Left ventricle myocardium inferior (tissue), 1 donor: ENCODE results near the gene LIG4. TPM values are rescaled to one million over a fixed set of nuclear protein-coding genes. Genes with fewer than 3 reads are reported as not detected.

Source experiments
- DNase-seq: peaks from one replicate; pipeline ENCODE4 v3.0.0-alpha.2; 2020
- H3K27ac ChIP-seq: fragments of 200-600 bp; replicated peaks from 2 replicates; pipeline ENCODE4 v1.8.0; 2021
- H3K27me3 ChIP-seq: fragments of 200-600 bp; 2 replicates; pipeline ENCODE4 v1.8.0; 2021; ENCODE audit warnings: low read depth
- H3K36me3 ChIP-seq: fragments of 200-600 bp; 2 replicates; pipeline ENCODE4 v1.8.0; 2021
- H3K4me1 ChIP-seq: fragments of 200-600 bp; 2 replicates; pipeline ENCODE4 v1.8.0; 2021
- H3K4me3 ChIP-seq: fragments of 200-600 bp; 2 replicates; pipeline ENCODE4 v1.8.0; 2021; ENCODE audit warnings: mild to moderate bottlenecking, moderate library complexity
- H3K9me3 ChIP-seq: fragments of 200-600 bp; replicated peaks from 2 replicates; pipeline ENCODE4 v1.8.0; 2021
- intact Hi-C: fragments of 100-400 bp; cut with micrococcal nuclease; formaldehyde crosslinking; loops from one replicate; pipeline ENCODE4 v1.11.0; 2022
- total RNA-seq: library from RNA; stranded (reverse); fragmentation: NEBNext Ultra II Directional; extraction: Animal tissue kit (Norgen Biotek cat#: 25700); gene quantifications from one replicate; pipeline ENCODE4 v1.2.1, GENCODE V29; 2021
- TF ChIP-seq, protein P1 (sequence below): fragments of 200-600 bp; IDR thresholded peaks from 2 replicates; pipeline ENCODE4 v1.8.0; 2021; ENCODE audit warnings: antibody characterized with exemption, mild to moderate bottlenecking, borderline replicate concordance
- donor health status: DM: no; HTN: yes; CAD: no; lungs with severe emphysema.

Gene LIG4
- total RNA-seq, 1 donor from 2014 or later = 8.1 TPM

GRCh38 chr13:108176685-108177274 is 38.6 kb downstream of the LIG4 start:
- TF ChIP-seq, protein P1, sequence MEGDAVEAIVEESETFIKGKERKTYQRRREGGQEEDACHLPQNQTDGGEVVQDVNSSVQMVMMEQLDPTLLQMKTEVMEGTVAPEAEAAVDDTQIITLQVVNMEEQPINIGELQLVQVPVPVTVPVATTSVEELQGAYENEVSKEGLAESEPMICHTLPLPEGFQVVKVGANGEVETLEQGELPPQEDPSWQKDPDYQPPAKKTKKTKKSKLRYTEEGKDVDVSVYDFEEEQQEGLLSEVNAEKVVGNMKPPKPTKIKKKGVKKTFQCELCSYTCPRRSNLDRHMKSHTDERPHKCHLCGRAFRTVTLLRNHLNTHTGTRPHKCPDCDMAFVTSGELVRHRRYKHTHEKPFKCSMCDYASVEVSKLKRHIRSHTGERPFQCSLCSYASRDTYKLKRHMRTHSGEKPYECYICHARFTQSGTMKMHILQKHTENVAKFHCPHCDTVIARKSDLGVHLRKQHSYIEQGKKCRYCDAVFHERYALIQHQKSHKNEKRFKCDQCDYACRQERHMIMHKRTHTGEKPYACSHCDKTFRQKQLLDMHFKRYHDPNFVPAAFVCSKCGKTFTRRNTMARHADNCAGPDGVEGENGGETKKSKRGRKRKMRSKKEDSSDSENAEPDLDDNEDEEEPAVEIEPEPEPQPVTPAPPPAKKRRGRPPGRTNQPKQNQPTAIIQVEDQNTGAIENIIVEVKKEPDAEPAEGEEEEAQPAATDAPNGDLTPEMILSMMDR = peak; percentile 38
- DNase-seq = no peak
- no peak overlapping the region for H3K4me3 ChIP-seq
- intact Hi-C loops = no loop called here
- peaks cover 33% of the 10 kb centered on the region for H3K9me3 ChIP-seq
- no peaks in the 10 kb centered on the region for H3K27me3 ChIP-seq
- no peak overlapping the region for H3K27ac ChIP-seq
- no peaks in the 10 kb centered on the region for H3K4me1 ChIP-seq
- no peaks in the 10 kb centered on the region for H3K36me3 ChIP-seq

- H3K36me3 ChIP-seq = no peaks in the 10 kb centered on the region
- no peak overlapping the region for H3K4me3 ChIP-seq
- no peaks in the 10 kb centered on the region for H3K4me1 ChIP-seq
- H3K27me3 ChIP-seq = peaks cover 13% of the 10 kb centered on the region
- H3K9me3 ChIP-seq = peaks cover 38% of the 10 kb centered on the region
- H3K27ac ChIP-seq = no peak overlapping the region
- no peak for DNase-seq
- TF ChIP-seq, protein P1 = no peak
- intact Hi-C loops = no loop called here
Measured at GRCh38 chr13:108168929-108169328, 46.4 kb downstream of the LIG4 start.

- no peaks in the 10 kb centered on the region for H3K4me1 ChIP-seq
- H3K9me3 ChIP-seq = peaks cover 10% of the 10 kb centered on the region
- intact Hi-C loops = no loop called here
- peaks cover 17% of the 10 kb centered on the region for H3K27me3 ChIP-seq
- H3K36me3 ChIP-seq = no peaks in the 10 kb centered on the region
- TF ChIP-seq, protein P1 = no peak
- H3K27ac ChIP-seq = no peak overlapping the region
- H3K4me3 ChIP-seq = no peak overlapping the region
- DNase-seq = no peak
Measured at GRCh38 chr13:108166078-108166477, 49.3 kb downstream of the LIG4 start.

- H3K36me3 ChIP-seq = no peaks in the 10 kb centered on the region
- H3K9me3 ChIP-seq = no peaks in the 10 kb centered on the region
- no peak overlapping the region for H3K27ac ChIP-seq
- H3K27me3 ChIP-seq = peaks cover 20% of the 10 kb centered on the region
- TF ChIP-seq, protein P1 = no peak
- H3K4me3 ChIP-seq = no peak overlapping the region
- intact Hi-C loops = no loop called here
- H3K4me1 ChIP-seq = no peaks in the 10 kb centered on the region
- DNase-seq = no peak
Measured at GRCh38 chr13:108158746-108159145, 56.6 kb downstream of the LIG4 start.

Other genes starting within 250 kb of the LIG4 start
- 5.1 TPM for gene ABHD13, start 2.9 kb upstream of the LIG4 start, total RNA-seq
- 1.7 TPM for gene TNFSF13B, start 54.2 kb upstream of the LIG4 start, total RNA-seq